Jurkat, Clone E6-1 (cell line): Measurements from ENCODE around the gene NBL1.

Source experiments
- DNase-seq: peaks from one replicate; pipeline ENCODE4 v3.0.0-alpha.2; 2011; ENCODE audit warnings: low read depth, low spot score
- H3K4me3 ChIP-seq: 2 replicates; pipeline ENCODE4 v1.5.1; 2011; ENCODE audit warnings: mild to moderate bottlenecking, low read length, control low read depth, moderate library complexity

NBL1 gene

DNA sequence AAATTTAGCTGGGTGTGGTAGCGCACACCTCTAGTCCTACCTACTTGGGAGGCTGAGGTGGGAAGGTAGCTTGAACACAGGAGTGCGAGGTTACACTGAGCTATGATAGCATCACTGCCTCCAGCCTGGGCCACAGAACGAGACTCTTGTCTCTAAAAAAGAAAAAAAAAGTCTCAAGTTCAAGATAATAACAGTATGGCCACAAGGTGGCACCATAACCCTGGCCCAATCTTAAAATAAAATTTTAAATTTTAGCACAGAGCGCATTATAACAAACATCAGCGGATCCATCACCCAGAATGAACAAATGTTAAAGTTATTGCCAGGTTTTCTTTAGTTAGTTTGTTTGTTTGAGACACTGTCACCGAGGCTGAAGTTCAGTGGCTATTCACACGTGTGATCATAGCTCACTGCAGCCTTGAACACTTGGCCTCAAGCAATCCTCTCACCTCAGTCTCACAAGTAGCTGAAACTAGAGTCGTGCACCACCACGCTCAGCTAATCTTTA is 17.7 kb downstream of the NBL1 start:
- no peak overlapping the region for H3K4me3 ChIP-seq
- DNase-seq, result peak; percentile 46

DNA sequence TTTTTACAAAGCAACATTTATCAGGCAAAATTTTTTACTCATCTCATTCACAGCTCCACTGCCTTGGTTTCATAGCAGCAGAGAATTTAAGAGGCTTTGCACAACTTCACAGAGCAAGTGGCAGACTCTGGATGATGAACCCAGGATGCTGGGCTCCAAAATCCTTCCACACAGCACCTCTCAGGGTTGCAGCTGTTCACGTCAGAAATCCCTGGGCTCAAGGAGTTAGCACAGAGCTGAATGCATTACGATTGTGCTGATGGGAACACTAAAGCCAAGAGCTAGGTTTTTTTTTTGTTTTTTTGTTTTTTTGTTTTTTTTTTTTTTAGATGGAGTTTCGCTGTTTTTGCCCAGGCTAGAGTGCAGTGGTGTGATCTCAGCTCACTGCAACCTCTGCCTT is 18.2 kb downstream of the NBL1 start:
- DNase-seq, result no peak
- H3K4me3 ChIP-seq, result no peak overlapping the region

DNA sequence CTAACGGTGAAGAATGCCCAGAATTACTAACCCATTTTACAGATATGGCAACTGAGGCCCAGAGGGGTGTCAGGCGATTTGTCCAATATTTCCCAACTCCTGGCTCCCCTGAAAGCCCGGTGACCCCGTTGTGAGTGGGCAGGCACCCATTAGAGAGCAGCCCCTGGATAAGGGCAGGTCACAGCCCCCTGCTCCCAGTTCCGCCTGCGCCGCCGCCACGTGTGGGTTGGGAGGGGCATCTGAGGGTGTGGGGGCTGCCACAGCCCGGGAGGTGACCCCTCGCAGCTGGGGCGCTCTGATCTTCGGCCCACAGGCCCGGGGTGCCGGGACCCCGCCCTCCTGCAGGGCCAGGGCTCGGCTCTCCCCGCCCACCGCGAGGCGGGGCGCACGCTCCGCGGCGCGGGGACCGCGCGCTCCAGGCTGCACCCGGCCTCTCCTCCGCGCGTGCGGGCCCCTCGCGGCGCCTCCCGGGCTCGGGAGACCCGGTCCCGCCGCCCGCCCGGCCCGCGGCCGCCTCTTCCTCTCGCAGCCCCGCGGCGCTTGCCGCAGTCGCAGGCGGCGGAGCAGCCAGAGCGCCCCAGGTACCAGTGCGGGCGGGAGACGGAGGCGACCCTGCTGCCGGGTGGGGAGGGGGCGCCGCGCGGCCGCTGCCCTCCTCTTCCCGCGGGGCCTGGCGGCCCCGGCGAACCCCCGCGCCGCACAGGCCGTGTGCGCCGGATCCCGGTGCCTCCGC is 20.5 kb downstream of the NBL1 start, which contains the start of gene HTR6:
TSS of gene HTR6 (plus strand) at position 423 of the 733 bp plus-strand sequence. CDS start 879 bp downstream, outside the sequence.
- no peak for DNase-seq
- peak within 1 kb of the TSS; percentile 16 for H3K4me3 ChIP-seq

DNA sequence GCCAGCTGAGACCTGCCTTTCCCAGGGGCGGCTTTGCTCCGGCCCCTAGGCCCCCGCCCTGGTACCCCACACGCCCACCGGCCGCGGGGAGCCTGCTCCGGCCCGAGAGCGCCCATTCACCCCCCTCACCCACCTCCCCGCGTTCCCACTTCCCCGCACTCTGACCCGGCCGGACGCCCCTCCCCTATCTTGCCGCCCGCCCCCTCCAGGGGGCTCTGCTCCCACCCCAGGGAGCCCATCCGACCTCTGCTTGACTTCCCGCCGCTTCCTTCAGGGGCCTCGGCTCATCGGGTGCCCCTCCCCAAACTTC is 21.0 kb downstream of the NBL1 start:
- H3K4me3 ChIP-seq, result peak overlapping the region; percentile 16
- no peak for DNase-seq

DNA sequence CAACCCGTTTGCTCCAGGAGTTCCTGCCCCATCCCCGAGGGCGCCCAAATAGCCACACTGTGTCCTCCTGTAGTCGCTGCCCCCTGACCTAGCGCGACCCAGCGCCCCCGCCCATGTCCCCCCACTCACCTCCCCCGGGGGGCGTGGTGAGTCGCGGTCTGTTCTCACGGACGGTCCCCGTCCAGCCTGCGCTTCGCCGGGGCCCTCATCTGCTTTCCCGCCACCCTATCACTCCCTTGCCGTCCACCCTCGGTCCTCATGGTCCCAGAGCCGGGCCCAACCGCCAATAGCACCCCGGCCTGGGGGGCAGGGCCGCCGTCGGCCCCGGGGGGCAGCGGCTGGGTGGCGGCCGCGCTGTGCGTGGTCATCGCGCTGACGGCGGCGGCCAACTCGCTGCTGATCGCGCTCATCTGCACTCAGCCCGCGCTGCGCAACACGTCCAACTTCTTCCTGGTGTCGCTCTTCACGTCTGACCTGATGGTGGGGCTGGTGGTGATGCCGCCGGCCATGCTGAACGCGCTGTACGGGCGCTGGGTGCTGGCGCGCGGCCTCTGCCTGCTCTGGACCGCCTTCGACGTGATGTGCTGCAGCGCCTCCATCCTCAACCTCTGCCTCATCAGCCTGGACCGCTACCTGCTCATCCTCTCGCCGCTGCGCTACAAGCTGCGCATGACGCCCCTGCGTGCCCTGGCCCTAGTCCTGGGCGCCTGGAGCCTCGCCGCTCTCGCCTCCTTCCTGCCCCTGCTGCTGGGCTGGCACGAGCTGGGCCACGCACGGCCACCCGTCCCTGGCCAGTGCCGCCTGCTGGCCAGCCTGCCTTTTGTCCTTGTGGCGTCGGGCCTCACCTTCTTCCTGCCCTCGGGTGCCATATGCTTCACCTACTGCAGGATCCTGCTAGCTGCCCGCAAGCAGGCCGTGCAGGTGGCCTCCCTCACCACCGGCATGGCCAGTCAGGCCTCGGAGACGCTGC is 21.7 kb downstream of the NBL1 start:
- 0 out of 2 replicates have a peak overlapping the region, but pooled peaks have one; percentile 16 for H3K4me3 ChIP-seq
- DNase-seq, result no peak

DNA sequence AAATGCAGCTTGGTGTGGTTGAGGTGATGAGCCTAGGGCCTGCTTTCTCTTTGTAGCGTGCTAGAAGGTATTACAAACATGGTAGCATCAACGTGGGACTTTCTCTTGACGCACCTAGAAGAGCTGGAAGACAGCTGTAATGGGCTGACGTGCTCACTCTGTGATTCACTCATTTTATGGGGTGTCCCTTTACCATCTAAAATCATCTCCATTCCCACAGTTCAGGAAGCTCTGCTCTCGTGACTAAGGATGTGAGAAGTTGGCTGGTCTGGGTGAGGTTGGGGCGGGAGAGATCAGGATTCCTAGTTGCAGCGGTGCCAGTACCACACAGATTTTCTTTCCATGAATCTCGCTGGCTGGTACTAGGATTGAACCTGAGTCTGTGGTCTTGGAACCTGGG is 24.8 kb downstream of the NBL1 start:
- H3K4me3 ChIP-seq, result no peak overlapping the region
- DNase-seq, result no peak

DNA sequence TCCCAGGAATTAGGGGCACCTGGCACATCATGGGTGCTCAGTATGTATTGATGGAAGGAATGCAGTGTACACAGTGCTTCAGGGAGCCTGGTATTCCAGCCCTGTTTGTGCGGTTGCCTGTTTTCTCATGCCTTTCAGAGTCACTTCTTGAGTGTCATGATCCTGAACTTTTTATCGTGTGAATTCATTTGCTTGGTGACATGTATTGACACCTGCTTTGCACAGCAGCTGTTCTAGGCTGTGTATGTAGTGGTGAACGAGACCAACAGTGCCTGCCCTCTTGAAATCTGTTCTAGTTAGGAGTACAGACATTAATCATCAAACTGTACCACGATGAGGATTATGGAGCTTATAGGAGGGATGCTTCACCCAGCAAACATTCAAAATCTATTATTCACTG is 26.7 kb downstream of the NBL1 start:
- H3K4me3 ChIP-seq, result no peak overlapping the region
- no peak for DNase-seq

DNA sequence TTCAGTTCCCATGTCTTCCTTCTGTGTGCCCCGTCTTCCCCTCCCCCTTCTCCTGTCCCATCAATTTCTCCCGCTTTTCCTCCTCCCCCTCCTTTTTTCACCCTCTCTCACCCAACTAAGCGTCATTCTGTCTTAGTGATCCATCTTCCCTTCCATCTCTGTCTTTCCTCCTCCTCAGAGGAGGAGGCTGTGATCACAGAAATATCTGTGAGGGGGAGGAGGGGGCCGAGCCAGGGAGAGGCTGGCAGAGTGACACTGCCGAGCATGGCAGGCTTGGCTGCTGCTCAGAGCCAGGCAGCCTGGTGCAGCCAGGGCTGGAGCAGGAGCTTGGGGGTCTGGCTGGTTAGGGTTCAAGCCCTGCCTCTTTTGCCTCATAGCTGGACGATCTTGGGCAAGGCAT is 28.1 kb downstream of the NBL1 start:
- DNase-seq, result no peak
- no peak overlapping the region for H3K4me3 ChIP-seq

DNA sequence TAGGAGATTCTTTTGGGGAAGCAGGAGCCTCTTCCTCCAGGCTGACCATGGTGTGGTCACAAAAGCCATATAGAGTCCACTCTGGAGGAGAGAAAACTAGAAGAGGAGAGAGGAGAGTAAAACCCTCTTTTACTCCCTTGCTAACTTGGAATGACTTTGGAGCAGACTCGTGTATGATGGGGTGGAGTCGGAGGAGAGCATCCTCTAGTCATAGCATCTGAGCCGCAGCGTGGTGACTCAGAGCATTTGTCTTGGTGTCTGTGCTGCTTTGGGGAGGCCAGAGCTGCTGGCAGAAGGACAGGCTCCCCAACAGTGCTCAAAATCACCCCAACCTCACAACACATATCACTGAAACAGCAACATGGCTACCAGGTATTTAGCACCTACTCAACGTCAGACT is 31.7 kb downstream of the NBL1 start:
- no peak for DNase-seq
- H3K4me3 ChIP-seq, result no peak overlapping the region

DNA sequence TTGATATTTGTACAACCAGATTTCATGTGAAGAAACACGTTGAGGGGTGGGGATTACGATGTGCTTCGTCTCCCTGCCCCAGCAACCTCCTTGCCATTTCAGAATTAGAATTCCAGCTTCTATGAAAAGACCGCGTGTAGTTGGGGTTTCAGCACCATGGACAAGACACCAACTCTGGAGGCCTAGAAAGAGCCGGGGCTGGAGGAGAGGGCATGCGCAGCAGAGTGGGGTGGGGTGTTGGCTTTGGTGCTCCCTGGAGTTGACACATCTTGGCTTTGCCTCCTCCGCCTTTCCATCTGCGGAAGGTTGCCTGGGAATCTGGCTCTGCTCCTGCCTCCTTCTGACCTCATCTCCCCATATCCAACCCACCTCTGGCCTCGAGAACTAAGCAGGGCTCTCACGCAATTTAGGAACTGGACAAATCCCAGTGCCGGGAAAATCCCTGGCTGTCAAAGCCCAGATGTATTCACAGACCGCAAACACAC is 32.4 kb downstream of the NBL1 start:
- H3K4me3 ChIP-seq, result no peak overlapping the region
- no peak for DNase-seq

DNA sequence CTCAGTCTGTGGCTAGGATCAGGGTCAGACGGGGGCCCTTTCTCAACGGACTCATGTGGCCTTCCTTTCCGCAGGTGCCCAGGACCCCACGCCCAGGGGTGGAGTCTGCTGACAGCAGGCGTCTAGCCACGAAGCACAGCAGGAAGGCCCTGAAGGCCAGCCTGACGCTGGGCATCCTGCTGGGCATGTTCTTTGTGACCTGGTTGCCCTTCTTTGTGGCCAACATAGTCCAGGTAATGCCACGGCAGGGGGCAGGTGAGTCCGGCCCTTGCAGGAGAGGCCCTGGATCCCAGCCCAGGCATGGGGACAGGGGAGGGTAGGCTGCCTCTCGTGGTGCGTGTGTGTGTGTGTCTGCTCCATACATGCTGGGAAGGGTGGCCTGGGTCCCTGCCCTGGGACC is 34.4 kb downstream of the NBL1 start:
- DNase-seq, result no peak
- H3K4me3 ChIP-seq, result no peak overlapping the region

DNA sequence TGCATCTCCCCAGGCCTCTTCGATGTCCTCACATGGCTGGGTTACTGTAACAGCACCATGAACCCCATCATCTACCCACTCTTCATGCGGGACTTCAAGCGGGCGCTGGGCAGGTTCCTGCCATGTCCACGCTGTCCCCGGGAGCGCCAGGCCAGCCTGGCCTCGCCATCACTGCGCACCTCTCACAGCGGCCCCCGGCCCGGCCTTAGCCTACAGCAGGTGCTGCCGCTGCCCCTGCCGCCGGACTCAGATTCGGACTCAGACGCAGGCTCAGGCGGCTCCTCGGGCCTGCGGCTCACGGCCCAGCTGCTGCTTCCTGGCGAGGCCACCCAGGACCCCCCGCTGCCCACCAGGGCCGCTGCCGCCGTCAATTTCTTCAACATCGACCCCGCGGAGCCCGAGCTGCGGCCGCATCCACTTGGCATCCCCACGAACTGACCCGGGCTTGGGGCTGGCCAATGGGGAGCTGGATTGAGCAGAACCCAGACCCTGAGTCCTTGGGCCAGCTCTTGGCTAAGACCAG is 34.9 kb downstream of the NBL1 start:
- DNase-seq, result no peak
- no peak overlapping the region for H3K4me3 ChIP-seq

DNA sequence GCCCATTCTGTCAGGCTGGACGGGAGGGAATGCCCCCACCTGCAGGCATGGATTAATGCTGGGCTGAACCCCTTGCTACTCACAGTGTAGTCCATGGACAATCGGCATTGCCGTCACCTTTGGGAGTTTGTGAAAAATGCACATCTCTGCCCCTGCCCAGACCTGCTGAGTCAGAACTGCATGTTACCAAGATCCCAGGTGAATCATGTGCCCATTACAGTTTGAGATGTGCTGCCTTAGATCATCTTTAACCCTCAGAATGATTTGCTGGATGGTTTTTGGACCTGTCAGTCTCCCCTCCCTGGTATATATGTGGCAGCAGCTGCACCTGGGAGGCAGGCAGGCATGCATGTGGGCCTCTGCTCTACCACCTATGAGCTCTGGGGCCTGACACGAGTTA is 35.6 kb downstream of the NBL1 start:
- DNase-seq, result no peak
- no peak overlapping the region for H3K4me3 ChIP-seq

DNA sequence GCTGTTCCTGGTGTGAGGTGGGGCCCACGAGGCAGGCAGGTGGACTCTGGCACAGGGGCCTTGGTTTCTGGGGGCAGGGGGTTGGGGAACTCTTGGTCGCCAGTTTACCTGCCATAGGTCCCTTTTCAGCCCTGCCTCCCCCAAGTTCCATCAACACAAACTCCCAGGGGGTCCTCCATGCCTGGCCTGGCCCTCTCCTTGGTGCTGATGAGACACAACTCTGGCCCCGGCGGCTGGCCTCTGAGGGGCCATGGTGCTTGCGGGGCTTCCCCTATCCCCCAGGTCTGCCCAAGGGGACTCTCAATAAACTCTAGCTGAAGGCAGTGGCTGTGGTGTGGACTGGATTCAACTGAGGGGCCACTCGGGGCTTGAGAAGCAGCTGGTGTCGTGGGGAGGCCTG is 36.5 kb downstream of the NBL1 start:
- H3K4me3 ChIP-seq, result no peak overlapping the region
- DNase-seq, result no peak

DNA sequence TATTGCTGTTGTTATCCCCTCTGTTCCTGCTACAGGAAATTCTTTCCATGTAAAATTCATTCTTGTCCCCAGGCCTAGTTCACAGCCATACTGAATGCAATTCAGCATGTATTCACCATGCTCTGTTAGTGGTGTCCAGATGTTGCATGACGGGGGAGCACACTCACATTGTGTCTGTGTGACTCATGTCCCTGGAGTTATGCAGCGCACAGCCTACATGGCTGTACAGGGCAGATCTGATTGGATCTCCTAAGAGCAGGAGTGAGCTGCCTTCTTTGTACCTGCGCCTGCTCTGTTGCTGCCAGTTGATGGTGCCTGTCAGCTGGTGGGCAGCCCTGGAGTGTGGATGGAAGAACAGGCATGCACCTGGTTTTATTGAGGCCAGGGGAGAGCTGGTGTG is 38.1 kb downstream of the NBL1 start:
- H3K4me3 ChIP-seq, result no peak overlapping the region
- DNase-seq, result no peak

DNA sequence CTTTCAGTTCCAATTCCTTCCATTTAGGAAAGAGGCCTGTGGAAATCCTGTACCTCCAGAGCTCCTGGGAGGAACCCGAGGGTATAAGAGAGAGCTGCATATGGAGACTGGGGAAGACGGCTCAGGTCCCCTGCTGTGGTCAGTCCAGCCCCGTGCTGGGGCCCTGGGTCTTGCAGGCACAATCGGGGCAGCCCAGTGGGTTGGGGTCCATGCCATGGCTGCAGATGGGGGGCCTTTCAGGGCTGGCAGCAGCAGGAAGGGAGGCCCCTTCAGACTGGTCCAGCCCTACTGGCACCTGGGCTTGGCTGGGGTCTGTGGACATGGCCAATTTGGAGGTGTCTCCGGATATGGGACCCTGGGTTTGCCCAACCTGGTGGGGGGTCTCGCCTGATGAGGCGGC is 38.8 kb downstream of the NBL1 start:
- no peak overlapping the region for H3K4me3 ChIP-seq
- no peak for DNase-seq

DNA sequence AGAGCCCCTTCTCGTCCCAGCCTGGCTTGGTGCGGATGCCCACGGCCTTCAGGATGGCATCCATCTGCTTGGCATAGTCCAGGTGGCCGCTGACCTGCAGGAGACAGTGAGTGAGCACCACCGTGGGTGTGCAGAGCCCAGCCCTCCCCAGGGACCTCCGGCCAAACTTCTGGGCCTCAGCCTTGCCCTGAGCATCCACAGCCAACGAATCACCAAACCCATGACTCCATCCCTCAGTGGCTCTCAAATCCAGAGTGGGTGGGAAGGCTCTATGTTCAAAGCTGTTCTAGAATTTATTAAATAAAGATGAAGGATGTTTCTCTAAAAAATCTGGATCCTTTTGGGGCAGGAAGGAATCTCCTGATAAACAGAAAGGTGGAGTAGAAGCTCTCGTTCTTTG is 39.2 kb downstream of the NBL1 start:
- no peak overlapping the region for H3K4me3 ChIP-seq
- DNase-seq, result no peak

DNA sequence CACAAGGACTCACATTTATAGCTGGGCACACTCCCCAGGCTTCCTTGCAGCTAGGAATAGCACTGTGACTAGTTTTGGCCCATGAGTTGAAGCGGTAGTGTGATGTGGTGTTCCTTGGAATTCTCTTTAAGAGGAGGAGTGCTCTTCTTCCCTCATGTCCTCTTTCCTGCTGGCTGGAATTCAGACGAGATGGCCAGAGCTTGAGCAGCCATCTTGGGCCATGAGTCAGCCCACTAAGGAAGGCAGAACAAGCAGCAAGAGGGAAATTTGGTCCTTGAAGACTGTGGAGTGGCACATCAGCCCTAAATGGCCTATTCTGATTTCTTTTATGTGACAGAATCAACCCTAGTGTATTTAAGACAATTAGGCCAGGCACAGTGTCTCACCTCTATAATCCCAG is 40.6 kb downstream of the NBL1 start:
- H3K4me3 ChIP-seq, result no peak overlapping the region
- DNase-seq, result no peak

DNA sequence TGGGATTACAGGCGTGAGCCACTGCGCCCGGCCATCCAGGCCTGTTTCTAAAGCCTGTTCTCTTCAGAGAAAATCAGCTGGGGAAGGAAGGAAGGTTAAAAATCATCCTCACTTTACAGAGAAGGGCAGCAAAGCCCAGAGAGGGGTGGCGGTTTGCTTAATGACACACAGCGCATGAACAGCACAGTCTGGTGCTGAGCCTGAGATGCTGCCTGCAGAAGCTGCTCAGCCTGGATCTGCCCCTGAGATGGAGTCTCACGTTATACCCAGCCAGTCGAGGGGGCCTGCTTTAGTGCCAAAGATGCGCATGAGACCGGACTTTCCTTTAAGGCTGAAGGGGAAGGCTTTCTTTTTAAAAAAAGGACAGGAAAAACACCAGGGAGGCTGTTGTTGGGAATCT is 41.9 kb downstream of the NBL1 start:
- no peak overlapping the region for H3K4me3 ChIP-seq

DNA sequence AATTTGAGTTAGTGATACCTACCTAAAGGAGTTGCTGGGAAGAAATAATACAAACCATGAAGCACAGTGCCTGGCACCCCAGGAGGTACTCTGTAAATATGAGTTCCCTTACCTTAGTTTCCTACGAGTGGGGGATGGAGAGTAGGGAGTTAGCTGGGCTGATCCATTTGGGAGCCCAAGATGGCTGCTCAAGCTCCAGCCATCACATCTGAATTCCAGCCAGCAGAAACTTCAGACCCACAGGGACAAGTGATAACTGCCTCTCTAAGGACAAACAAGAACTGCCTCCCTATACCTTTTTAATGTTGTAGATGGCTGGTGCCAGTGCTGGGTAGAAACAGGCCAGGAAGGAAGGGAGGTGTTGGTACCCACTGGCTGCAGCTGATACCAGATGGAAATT is 43.3 kb downstream of the NBL1 start:
- no peak overlapping the region for H3K4me3 ChIP-seq
- DNase-seq, result no peak

More for the DNA sequence above, 41.9 kb downstream of the NBL1 start:
- no peak for DNase-seq
